IPS-18c (cell line): Measurements from ENCODE around the gene MELTF.
"Not testable (repeated sequence)": the region's sequence is repeated elsewhere in the genome, so short reads cannot be mapped to it uniquely, and the experiment has no call there.

Experiments
- H3K4me3 ChIP-seq: 2 replicates; pipeline ENCODE4 v1.7.0; 2013; ENCODE audit warnings: low read depth, mild to moderate bottlenecking, low read length, moderate library complexity; ENCODE audit not compliant: insufficient read depth
- H3K9me3 ChIP-seq: one replicate; pipeline ENCODE4 v1.6.1; 2013; ENCODE audit warnings: mild to moderate bottlenecking, low read length, moderate library complexity; ENCODE audit not compliant: control insufficient read depth, insufficient read depth

MELTF gene

DNA sequence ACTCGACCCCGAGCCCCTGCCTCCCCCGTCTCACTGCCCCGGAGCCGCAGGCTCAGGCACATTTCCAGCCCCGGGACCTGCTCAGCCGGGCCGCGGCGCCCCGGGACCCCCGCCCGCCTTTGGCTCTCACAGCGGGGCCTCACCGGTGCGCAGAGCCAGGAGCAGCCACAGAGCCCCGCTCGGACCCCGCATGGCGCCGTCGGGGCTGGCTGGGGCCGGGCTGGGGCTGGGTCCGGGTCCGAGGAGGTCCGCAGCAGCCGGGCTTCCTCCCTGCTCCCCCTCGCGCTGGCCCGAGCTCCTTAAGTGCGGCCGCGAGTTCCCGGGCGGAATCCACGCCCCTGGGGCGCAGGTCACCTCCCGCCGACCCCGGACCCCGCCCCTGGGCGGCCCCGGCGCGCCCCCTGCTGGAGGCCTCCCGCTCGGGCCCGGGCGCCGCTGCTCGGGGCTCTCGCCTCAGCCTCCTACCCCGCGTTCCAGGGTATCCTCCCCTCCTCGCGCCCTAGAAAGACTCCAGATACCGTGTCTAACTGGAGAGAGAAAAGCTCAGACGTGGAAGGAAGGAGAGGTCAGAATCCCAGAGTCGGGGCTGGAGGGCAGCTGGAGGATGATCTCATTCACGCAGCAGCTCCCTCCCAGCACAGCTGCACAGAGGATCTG is at the start of gene MELTF:
TSS of gene MELTF (minus strand) at position 307 of the 657 bp plus-strand sequence. CDS start at position 192, 115 bp downstream.
- H3K9me3 ChIP-seq: peaks cover 2% of the 10 kb centered on the region

DNA sequence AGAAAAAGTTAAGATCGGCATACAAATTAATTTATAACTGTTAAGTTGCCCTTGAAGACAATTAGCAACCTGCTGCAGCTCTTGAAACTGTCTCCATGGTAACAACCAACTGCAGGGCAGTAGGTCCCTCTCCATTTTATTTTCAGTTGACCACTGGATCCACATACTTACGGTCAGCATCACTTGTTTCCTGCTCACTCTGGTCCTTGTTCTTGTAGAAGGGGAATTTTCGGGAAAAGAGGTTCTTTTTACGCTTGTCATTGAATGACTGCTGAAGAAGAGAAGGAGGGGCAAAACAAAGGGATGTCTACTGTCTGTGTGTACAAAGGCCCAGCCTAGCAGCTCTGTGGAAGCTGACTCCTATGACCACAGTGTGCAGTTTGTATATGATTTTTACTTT is 46.8 kb upstream of the MELTF start:
- no peak overlapping the region for H3K4me3 ChIP-seq
- no peaks in the 10 kb centered on the region for H3K9me3 ChIP-seq

More for the DNA sequence above, at the start of gene MELTF:
- peak within 1 kb of the TSS; percentile 65 for H3K4me3 ChIP-seq

DNA sequence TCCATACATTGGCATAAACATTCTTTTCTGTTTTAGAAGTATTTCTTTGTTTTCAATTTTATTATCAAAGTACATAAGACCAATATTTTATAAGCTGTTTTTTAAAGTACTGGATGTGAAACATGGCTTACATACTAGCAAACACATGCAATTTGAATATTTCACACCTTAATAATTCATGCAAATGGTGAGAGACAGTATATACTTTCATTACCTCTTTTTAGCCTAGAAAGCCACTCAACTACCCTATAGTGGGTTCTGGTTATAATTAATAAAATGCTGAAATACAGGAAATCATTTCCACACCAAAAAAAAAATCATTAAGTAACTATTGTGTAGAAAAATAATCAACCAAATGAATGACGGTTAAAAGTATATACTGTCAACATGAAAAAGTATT is 38.5 kb upstream of the MELTF start:
- no peak overlapping the region for H3K4me3 ChIP-seq
- H3K9me3 ChIP-seq: no peaks in the 10 kb centered on the region

DNA sequence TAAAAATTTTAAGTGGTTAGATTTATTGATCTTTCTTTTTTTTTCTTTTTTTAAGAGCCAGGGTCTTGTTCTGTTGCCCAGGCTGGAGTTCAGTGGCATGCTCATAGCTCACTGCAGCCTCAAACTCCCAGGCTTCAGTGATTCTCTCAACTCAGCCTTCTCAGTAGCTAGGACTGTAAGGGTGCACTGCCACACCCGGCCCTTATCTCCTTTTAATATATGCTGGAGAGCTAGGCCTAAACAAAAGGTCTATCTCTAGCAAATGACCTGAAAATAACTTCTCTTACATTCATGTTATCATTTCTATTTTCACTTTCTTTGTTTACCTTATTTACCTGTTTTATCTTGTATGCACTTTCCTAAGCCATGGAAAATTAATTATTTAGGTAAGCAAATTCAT is 35.2 kb upstream of the MELTF start:
- Histone ChIP-seq H3K9me3 (no peaks in the 10 kb centered on the region), H3K4me3 (no peak overlapping the region)

DNA sequence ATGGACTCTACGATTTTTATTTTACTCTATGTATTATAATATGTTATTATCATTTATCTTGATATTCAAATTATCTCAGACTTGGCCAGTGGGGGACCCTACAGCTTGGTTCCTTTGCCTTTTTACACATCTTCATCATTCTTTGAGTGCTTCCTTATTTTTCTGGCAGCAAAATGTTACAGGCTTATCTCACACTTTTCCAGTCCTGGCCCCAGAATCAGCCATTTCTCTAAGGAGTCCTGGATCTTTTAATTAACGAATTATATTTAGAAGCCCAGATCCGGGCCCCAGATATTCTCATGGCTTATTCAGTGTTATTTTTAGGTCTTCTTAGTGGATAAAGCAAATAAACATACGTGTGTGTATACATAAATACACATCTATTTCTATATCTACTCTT is 32.8 kb upstream of the MELTF start:
- Histone ChIP-seq H3K4me3 (no peak overlapping the region), H3K9me3 (no peaks in the 10 kb centered on the region)

DNA sequence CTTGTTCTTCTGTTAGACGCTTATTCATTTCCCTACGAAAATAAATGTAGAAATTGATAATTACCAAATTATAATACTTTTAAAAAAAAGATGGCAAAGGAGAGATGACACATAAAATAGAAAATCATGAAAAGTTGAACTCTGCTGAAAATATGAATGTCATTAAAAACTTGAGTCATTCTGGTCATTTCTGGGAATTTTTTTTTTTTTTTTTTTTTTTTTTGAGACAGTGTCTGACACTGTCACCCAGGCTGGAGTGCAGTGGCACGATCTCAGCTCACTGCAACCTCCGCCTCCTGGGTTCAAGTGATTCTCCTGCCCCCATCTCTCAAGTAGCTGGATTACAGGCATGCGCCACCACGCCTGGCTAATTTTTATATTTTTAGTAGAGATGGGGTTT is 22.0 kb upstream of the MELTF start:
- H3K4me3 ChIP-seq, H3K9me3 ChIP-seq: not testable (repeated sequence)

DNA sequence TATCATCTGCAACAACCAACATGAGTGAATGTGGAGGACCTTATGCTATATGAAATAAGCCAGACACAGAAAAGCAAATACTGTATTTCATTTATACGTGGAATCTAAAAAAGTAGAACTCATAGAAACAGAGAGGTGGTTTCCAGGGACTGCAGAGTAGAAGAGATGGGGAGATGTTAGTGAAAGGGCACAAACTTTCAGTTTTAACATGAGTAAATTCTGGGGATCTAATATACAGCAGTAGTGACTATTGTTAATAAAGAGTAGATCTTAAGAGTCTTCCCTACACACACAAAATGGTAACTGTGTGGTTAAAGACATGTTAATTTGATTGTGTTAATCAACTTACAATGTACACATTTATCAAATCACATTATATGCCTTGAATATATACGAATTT is 20.9 kb upstream of the MELTF start:
- Histone ChIP-seq H3K4me3 (no peak overlapping the region), H3K9me3 (no peaks in the 10 kb centered on the region)

DNA sequence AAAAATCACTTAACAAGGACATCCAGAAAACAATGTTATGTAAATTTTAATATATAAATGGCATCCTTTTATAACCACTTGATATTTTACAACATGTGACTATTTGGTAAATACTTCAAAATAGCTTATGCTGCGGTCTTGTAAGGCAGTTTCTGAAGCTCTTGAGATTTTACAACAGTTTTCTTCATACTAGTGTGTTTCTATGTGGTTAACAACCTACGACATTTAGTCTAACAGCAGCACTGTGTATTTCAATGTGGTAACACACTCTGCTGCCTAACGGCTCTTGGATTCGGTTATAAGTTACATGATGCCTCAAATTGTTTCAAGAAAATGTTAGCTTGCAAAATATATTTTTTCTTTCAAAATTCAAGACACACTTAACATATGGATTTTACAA is 12.9 kb upstream of the MELTF start:
- H3K4me3 ChIP-seq: no peak overlapping the region
- no peaks in the 10 kb centered on the region for H3K9me3 ChIP-seq

DNA sequence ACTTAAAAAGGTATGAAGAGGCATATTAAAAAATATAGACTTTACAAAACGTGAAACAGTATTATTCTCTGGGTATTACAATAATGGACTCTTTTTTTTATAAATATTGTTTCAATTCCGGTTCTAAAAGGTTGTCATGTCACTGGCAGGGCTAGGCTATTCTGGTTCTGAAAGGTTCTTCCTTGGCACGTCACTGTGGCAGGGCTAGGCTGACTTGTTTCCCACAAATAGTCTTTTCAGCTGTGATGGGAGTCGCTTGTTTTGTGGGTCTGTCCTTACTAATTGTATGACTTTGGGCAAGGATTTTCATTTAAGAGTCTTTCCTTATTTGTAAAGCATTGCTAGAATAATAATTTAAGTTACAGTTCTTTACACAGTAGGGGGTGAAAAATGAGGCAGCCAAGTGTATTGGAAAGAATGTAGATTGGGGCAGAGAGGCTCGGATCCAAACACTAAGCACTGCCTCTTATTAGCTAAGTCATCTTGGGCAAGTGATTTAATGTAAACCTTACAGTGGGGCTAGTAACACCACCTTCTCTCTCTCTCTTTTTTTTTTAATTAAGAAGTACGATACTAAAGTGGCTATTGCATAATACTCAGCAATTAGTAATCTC is 12.4 kb upstream of the MELTF start:
- Histone ChIP-seq H3K9me3 (no peaks in the 10 kb centered on the region), H3K4me3 (no peak overlapping the region)

DNA sequence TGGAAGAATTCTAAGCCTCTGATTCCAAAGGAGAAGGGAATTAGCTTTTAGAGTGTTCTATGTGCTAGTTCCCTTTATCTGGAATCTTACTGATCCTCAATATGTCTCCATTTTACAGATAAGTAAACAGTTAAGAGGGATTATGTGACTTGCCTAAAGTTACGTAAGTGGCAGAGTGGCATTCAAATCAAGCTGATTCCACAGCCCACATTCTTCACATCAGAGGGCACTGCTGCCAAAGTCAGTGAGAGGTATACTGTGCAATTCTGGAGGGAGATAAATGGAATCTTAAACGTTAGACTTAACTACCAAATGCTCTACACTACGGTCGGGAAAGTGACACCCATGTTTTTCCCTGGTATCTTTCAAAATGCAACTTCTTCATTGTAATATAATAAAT is 11.0 kb upstream of the MELTF start:
- Histone ChIP-seq H3K9me3 (no peaks in the 10 kb centered on the region), H3K4me3 (no peak overlapping the region)

DNA sequence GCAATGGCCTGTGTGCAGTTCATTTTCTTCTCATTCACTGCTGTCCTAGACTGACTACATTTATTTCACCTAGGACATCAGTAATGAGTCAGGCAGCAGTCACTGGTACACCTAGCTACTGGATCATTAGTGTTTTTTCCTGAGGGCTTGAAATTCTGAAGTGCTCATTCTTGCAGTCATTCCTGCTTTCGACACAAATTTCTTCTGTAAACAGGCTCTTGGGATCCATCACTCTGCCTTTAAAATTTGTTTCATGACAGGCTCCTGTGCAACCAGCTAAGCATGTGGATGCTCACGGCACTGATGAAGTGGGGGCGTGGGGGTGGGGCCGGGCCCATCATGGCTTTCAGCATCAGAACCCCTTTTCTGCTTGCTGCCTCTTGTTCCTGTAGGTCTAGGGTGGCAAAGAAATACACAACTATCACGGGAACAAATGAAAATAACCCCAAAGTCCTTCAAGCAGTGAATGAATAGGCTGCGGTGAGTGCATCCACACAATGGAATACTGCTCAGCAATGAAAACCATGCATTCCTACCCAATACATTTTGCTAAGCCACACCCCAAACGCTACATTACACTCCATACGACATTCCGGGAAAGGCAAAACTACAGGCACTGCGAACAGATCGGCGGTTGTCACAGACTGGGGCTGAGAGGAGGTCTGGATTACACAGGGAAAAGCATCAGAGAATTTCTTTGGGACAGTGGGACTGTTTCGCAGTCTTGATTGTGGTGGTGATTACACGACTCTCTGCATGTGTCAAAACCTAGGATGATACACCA is 9.3 kb upstream of the MELTF start:
- H3K4me3 ChIP-seq: no peak overlapping the region

DNA sequence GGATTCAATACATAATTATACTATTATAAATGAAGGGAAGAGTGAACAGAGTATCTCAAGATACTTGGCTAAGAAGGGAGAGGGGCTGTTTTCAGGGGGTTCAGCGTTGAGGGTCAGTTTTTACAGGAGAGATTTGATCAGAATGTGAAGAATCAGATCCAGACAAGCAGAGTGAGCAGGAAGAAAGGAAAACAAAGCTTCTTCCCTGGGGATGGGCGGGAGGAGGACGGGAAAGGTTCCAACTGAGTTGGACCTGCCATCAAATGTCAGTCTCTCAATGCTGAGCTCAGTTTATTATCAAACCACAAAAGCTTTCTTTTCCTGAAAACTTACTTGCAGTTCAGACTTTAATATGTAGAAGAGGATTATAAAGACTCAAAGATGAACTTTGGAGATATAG is 6.0 kb upstream of the MELTF start:
- H3K4me3 ChIP-seq: no peak overlapping the region

More for the DNA sequence above, 9.3 kb upstream of the MELTF start:
- no peaks in the 10 kb centered on the region for H3K9me3 ChIP-seq

DNA sequence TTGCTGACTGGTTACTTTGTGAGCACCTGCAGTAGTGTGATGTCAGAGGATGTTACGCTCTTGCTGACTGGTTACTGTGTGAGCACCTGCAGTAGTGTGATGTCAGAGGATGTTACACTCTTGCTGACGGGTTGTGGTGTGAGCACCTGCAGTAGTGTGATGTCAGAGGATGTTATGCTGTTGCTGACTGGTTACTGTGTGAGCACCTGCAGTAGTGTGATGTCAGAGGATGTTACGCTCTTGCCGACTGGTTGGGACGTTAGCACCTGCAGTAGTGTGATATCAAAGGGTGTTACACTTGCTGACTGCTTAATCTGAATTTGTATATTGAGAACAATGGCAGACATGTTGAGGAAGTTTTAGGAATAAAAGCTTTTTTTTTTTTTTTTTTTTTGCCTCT is 5.2 kb upstream of the MELTF start:
- not testable (repeated sequence) for H3K9me3 ChIP-seq, H3K4me3 ChIP-seq

More for the DNA sequence above, 6.0 kb upstream of the MELTF start:
- H3K9me3 ChIP-seq: no peaks in the 10 kb centered on the region

DNA sequence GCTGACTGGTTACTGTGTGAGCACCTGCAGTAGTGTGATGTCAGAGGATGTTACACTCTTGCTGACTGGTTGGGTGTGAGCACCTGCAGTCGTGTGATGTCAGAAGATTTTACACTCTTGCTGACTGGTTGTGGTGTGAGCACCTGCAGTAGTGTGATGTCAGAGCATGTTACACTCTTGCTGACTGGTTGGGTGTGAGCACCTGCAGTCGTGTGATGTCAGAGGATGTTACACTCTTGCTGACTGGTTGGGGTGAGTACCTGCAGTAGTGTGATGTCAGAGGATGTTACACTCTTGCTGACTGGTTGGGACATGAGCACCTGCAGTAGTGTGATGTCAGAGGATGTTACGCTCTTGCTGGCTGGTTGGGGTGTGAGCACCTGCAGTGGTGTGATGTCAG is 4.1 kb upstream of the MELTF start:
- H3K4me3 ChIP-seq, H3K9me3 ChIP-seq: not testable (repeated sequence)

DNA sequence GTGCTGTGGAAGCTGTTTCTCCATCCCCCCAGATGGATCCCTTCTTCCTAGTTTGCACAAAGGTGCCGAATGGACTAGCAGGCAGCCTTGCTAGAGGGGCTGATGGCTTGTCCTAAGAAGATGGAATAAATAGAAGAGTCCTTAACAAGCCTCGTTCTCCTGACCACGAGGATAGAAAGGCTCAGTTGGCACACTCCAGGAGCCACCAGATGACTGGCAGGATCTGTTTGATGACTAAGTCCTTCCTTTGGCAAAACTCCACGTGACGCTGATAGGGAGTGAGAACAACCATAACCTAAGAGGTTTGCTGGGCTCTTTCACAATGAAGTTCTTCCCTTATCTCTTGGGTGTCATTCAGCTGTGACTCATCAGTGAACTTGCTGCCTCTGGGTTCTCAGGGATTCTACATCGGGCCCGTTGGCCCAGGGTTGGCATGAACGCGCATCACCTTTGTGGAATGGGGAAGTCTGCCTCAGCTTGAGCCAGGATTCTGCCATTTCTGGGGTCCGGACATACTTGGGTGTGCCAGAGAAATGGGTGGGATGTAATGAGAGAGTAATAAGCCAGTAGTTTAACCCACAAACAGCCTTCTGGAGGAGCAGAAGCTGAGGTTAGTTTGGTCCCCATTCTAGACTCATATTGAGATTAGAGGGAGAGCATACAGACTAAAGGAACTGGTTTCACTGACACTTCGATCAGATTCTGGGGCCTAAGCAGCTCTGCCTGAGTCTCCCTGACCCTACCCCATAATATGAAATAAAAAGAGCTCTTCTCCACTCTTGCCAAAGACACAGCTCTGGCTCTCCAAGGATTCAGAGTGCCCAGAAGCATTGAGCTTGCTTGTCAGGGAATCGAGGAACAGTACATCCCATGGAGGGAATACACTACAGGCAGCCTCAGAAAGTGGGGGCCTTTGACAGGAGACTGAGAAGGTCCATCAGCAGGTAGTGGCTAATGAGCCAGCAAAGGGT is 2.0 kb upstream of the MELTF start:
- Histone ChIP-seq H3K9me3 (peaks cover 2% of the 10 kb centered on the region), H3K4me3 (no peak overlapping the region)

DNA sequence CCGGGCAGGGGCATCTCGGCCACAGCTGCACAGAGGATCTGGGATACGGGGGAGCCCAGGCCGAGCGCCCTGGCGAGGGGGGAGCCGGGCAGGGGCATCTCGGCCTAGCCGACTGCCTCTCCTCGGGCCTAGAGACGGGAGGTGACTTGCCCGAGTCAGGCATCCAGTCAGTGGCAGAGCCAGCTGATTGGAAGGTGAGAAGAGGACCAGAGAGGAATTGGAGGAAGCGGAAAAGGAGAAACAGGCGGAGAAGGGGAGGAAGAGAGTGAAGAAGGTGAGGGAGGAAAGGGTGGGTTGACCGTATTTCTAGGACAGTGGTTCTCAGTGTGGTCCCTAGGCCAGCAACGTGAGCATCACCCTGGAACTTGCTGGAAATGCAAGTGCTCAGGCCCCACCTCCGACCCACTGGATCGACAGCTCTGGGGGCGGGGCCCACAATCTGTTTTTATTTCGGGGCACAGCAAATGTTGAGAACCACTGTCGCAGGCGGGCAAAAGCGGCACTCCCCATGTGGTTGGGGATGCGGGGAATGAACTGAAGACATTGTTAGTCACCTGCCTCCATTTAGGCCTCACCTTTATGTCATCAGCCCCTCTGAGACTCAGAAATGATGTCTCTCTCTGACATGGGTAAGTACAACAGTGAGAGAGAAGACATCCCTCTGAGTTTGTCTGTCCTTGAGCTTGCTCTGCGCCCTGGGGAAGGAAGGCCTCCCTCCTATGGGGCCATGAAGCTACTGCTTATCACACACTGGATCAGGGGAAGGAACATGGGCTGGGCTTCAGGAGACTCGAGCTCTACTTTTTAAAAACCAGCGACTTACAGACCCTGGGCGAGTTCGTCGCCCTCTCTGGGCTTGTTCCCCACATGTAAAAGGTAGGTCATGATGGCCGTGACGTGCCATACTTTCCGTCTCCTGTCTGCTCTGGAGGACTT is 1.0 kb upstream of the MELTF start:
- Histone ChIP-seq H3K4me3 (no peak overlapping the region), H3K9me3 (peaks cover 2% of the 10 kb centered on the region)
